Smooth muscle cell (in vitro differentiated cells): ENCODE data around the gene LIN9. TPM values are rescaled to one million over a fixed set of nuclear protein-coding genes. Genes with fewer than 3 reads are reported as not detected.

Source experiments
- DNase-seq: peaks from one replicate; lab custom pipeline; 2025; ENCODE audit not compliant: unreplicated experiment; lab: John Stamatoyannopoulos, UW
- H2AFZ ChIP-seq: fragments of 200-600 bp; sonication (generic); 2 replicates; pipeline ENCODE4 v1.6.0; 2016; ENCODE audit warnings: antibody characterized with exemption, low read depth, mild to moderate bottlenecking
- H3F3A ChIP-seq: fragments of 200-600 bp; sonication (generic); 2 replicates; pipeline ENCODE4 v1.6.0; 2017; ENCODE audit warnings: antibody characterized with exemption, low read depth
- H3K27ac ChIP-seq: fragments of 200-600 bp; sonication (generic); 2 replicates; pipeline ENCODE4 v1.5.1; 2016; ENCODE audit warnings: low read depth, mild to moderate bottlenecking
- H3K27me3 ChIP-seq: fragments of 200-600 bp; sonication (generic); 2 replicates; pipeline ENCODE4 v1.6.1; 2016; ENCODE audit warnings: low read depth, mild to moderate bottlenecking
- H3K36me3 ChIP-seq: fragments of 200-600 bp; sonication (generic); 2 replicates; pipeline ENCODE4 v1.5.1; 2016; ENCODE audit warnings: low read depth
- H3K4me1 ChIP-seq: fragments of 200-600 bp; sonication (generic); 2 replicates; pipeline ENCODE4 v1.5.1; 2016; ENCODE audit warnings: low read depth
- H3K4me2 ChIP-seq: fragments of 200-600 bp; sonication (generic); 2 replicates; pipeline ENCODE4 v1.6.0; 2016; ENCODE audit warnings: mild to moderate bottlenecking
- H3K4me3 ChIP-seq: fragments of 200-600 bp; sonication (generic); 2 replicates; pipeline ENCODE4 v1.5.1; 2016; ENCODE audit warnings: mild to moderate bottlenecking
- H3K79me2 ChIP-seq: fragments of 200-600 bp; sonication (generic); 2 replicates; pipeline ENCODE4 v1.6.0; 2016; ENCODE audit warnings: low read depth, mild to moderate bottlenecking
- H3K9ac ChIP-seq: fragments of 200-600 bp; sonication (generic); 2 replicates; pipeline ENCODE4 v1.6.0; 2016; ENCODE audit warnings: low read depth
- H3K9me3 ChIP-seq: fragments of 200-600 bp; sonication (generic); replicated peaks from 2 replicates; pipeline ENCODE4 v1.5.1; 2016; ENCODE audit warnings: low read depth
- H4K20me1 ChIP-seq: fragments of 200-600 bp; sonication (generic); 2 replicates; pipeline ENCODE4 v1.6.0; 2016; ENCODE audit warnings: low read depth
- WGBS: methylation state at CpG from one replicate; pipeline ENCODE4 v1.1.7; 2016; ENCODE audit warnings: low lambda C conversion rate; 5-methylcytosine and 5-hydroxymethylcytosine counted together
- polyA plus RNA-seq: library from polyadenylated mRNA; unstranded; fragments of >200 nt; fragmentation: Nextera tagmentation; extraction: Ambion mirVana; gene quantifications from 2 replicates; pipeline ENCODE4 v1.2.1, GENCODE V29; 2016
- total RNA-seq: library from RNA; depleted of rRNA; stranded (reverse); fragments of >200 nt; gene quantifications from 2 replicates; pipeline ENCODE4 v1.2.3, GENCODE V29; 2014
- TF ChIP-seq, protein P1 (sequence below): fragments of 200-600 bp; sonication (generic); IDR thresholded peaks from 2 replicates; pipeline ENCODE4 v1.5.1; 2017; ENCODE audit warnings: borderline replicate concordance, mild to moderate bottlenecking, antibody characterized with exemption; ENCODE audit not compliant: insufficient read depth, poor library complexity, severe bottlenecking

LIN9 gene
- total and polyA plus RNA-seq, 2 experiments from 2014 or later, result 3.7 to 7.8 TPM

DNA sequence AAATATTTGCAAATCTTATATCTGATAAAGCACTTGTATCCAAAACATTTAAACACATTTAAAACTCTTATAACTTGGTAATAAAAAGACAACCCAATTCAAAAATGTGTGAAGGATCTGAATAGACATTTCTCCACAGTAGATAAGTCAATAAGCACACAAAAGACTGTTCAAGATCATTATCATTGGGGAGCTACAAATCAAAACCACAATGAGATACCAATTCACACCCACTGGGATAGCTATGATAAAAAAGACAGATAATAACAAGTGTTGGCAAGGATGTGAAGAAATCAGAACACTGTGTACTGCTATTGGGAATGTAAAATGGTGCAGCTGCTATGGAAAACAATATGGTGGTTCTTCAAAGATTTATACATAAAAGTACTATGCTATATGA, 5.1 kb upstream of the LIN9 start:
- Histone ChIP-seq H3K79me2 (no peaks in the 10 kb centered on the region), H4K20me1 (no peaks in the 10 kb centered on the region), H3K27me3 (no peaks in the 10 kb centered on the region), H3K27ac (no peak overlapping the region), H3K9me3 (no peaks in the 10 kb centered on the region), H3K4me3 (no peak overlapping the region), H3K36me3 (no peaks in the 10 kb centered on the region), H3F3A (no peaks in the 10 kb centered on the region), H3K4me2 (no peak overlapping the region), H2AFZ (no peak overlapping the region), H3K4me1 (peaks cover 9% of the 10 kb centered on the region), H3K9ac (no peak overlapping the region)
- TF ChIP-seq, protein P1, sequence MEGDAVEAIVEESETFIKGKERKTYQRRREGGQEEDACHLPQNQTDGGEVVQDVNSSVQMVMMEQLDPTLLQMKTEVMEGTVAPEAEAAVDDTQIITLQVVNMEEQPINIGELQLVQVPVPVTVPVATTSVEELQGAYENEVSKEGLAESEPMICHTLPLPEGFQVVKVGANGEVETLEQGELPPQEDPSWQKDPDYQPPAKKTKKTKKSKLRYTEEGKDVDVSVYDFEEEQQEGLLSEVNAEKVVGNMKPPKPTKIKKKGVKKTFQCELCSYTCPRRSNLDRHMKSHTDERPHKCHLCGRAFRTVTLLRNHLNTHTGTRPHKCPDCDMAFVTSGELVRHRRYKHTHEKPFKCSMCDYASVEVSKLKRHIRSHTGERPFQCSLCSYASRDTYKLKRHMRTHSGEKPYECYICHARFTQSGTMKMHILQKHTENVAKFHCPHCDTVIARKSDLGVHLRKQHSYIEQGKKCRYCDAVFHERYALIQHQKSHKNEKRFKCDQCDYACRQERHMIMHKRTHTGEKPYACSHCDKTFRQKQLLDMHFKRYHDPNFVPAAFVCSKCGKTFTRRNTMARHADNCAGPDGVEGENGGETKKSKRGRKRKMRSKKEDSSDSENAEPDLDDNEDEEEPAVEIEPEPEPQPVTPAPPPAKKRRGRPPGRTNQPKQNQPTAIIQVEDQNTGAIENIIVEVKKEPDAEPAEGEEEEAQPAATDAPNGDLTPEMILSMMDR, result no peak
- no peak for DNase-seq

- TF ChIP-seq, protein P1, result no peak
- Histone ChIP-seq H3K27ac (no peak overlapping the region), H3K4me1 (peaks cover 15% of the 10 kb centered on the region), H4K20me1 (no peaks in the 10 kb centered on the region), H2AFZ (no peak overlapping the region), H3K27me3 (no peaks in the 10 kb centered on the region), H3K4me2 (no peak overlapping the region), H3K9me3 (no peaks in the 10 kb centered on the region), H3K36me3 (no peaks in the 10 kb centered on the region), H3K79me2 (peaks cover 7% of the 10 kb centered on the region), H3F3A (no peaks in the 10 kb centered on the region), H3K9ac (no peak overlapping the region), H3K4me3 (no peak overlapping the region)
- WGBS, result 92% methylated on average over 2 of the region's 2 CpGs
- DNase-seq, result no peak
These were observed 3.1 kb upstream of the LIN9 start for GRCh38 chr1:226312065-226312464.

- TF ChIP-seq, protein P1, result no peak
- no peak overlapping the region for H3K4me2 ChIP-seq
- no peak for DNase-seq
- peaks cover 15% of the 10 kb centered on the region for H3K4me1 ChIP-seq
- H3F3A ChIP-seq, result no peaks in the 10 kb centered on the region
- H3K79me2 ChIP-seq, result peaks cover 13% of the 10 kb centered on the region
- no peak overlapping the region for H3K27ac ChIP-seq
- WGBS, result 98% methylated on average over 7 of the region's 7 CpGs
- no peaks in the 10 kb centered on the region for H3K36me3 ChIP-seq
- no peaks in the 10 kb centered on the region for H4K20me1 ChIP-seq
- no peak overlapping the region for H2AFZ ChIP-seq
- no peaks in the 10 kb centered on the region for H3K27me3 ChIP-seq
- no peaks in the 10 kb centered on the region for H3K9me3 ChIP-seq
- H3K9ac ChIP-seq, result no peak overlapping the region
- no peak overlapping the region for H3K4me3 ChIP-seq
These were observed 2.4 kb upstream of the LIN9 start for GRCh38 chr1:226311376-226311775.

DNA sequence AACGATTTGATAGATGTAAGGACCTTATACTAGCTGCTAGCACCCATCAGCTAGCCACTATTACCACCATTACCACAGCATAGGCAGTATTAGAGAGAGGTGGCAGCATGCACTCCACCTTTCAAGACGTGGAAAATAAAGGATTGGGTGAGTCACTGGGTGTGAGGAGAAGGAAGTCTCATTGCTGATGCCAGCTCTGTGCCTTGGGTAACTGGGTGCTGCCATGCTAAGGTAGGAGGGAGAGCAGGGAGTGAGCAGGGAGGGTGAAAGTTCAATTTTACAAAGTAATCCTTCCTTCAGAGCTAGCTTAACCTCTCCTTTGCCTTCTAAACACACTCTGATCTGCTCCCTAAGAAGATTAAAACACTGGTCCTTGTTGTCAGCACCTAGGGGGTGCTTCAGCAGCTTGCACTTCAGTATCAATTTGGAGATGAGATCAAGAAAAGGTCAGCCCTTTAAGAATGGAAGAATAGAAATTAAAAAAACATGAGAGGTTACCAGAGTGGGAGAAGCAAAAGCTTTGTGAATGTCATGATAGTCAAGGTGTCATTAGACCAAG, 1.8 kb upstream of the LIN9 start:
- H3K9me3 ChIP-seq, result no peaks in the 10 kb centered on the region
- DNase-seq, result no peak
- H3K4me1 ChIP-seq, result peaks cover 15% of the 10 kb centered on the region
- H3K9ac ChIP-seq, result no peak overlapping the region
- 89% methylated on average over 2 of the region's 2 CpGs for WGBS
- H3K4me3 ChIP-seq, result no peak overlapping the region
- no peak overlapping the region for H2AFZ ChIP-seq
- H3F3A ChIP-seq, result no peaks in the 10 kb centered on the region
- no peak overlapping the region for H3K27ac ChIP-seq
- TF ChIP-seq, protein P1, result no peak
- H3K27me3 ChIP-seq, result no peaks in the 10 kb centered on the region
- H3K36me3 ChIP-seq, result no peaks in the 10 kb centered on the region
- no peaks in the 10 kb centered on the region for H4K20me1 ChIP-seq
- H3K4me2 ChIP-seq, result no peak overlapping the region
- peaks cover 14% of the 10 kb centered on the region for H3K79me2 ChIP-seq
